ENCODE data around the gene HRAS. TPM values are rescaled to one million over a fixed set of nuclear protein-coding genes. Genes with fewer than 3 reads are reported as not detected.
A peak's percentile ranks its signal among the peaks of the same experiment; 100 is the strongest.

The HRAS gene
- total RNA-seq, 1 experiment from 2014 or later: 90.2 TPM

- ChIA-PET POLR2A (ENCODE audit: low non-redundant PET) (no interaction called here), CTCF (interaction anchor here (0.6 kb wide), 1 partner anchor 218 kb away, joined by 3 read pairs; no protein-coding TSS in a partner anchor)
- Histone ChIP-seq H3K4me1 (ENCODE audit: insufficient read depth, low read length, poor library complexity, severe bottlenecking) (no peaks in the 10 kb centered on the region), H3K27ac (ENCODE audit: low read depth, low read length, poor library complexity, severe bottlenecking) (peak overlapping the region; percentile 88), H3K4me3 (ENCODE audit: low read depth, low read length, poor library complexity, severe bottlenecking) (peak overlapping the region; percentile 64), H3K9me3 (ENCODE audit: low read depth, low read length, poor library complexity, severe bottlenecking) (no peaks in the 10 kb centered on the region), H3K36me3 (ENCODE audit: insufficient read depth, low read length, poor library complexity, severe bottlenecking) (no peaks in the 10 kb centered on the region), H3K27me3 (replicated peaks; ENCODE audit: insufficient read depth, low read depth, low read length, poor library complexity) (no peaks in the 10 kb centered on the region)
- no TSS peak for BruUV-seq (replicated peaks)
- intact Hi-C loops (cut with micrococcal nuclease; ENCODE audit: unreplicated experiment): no loop called here
- peak; percentile 96 for DNase-seq (ENCODE audit: low spot score)
- TF ChIP-seq CTCF (conservative IDR thresholded peaks at IDR 0.05; ENCODE audit: low read depth, low read length) (no peak), EZH2 (IDR thresholded peaks at IDR 0.05; ENCODE audit: borderline replicate concordance, low read depth, low read length, poor library complexity, severe bottlenecking) (no peak)
These were observed 33.2 kb upstream of the HRAS start for GRCh38 chr11:568306-569157.

- DNase-seq (ENCODE audit: low spot score): no peak
- Histone ChIP-seq H3K9me3 (ENCODE audit: low read depth, low read length, poor library complexity, severe bottlenecking) (no peaks in the 10 kb centered on the region), H3K4me3 (ENCODE audit: low read depth, low read length, poor library complexity, severe bottlenecking) (peak overlapping the region; percentile 64), H3K4me1 (ENCODE audit: insufficient read depth, low read length, poor library complexity, severe bottlenecking) (no peaks in the 10 kb centered on the region), H3K36me3 (ENCODE audit: insufficient read depth, low read length, poor library complexity, severe bottlenecking) (no peaks in the 10 kb centered on the region), H3K27me3 (replicated peaks; ENCODE audit: insufficient read depth, low read depth, low read length, poor library complexity) (no peaks in the 10 kb centered on the region), H3K27ac (ENCODE audit: low read depth, low read length, poor library complexity, severe bottlenecking) (peak overlapping the region; percentile 42)
- ChIA-PET POLR2A (ENCODE audit: low non-redundant PET) (no interaction called here), CTCF (no interaction called here)
- TF ChIP-seq CTCF (conservative IDR thresholded peaks at IDR 0.05; ENCODE audit: low read depth, low read length) (no peak), EZH2 (IDR thresholded peaks at IDR 0.05; ENCODE audit: borderline replicate concordance, low read depth, low read length, poor library complexity, severe bottlenecking) (no peak)
- BruUV-seq (replicated peaks): no TSS peak
- intact Hi-C loops (cut with micrococcal nuclease; ENCODE audit: unreplicated experiment): no loop called here
These were observed 32.4 kb upstream of the HRAS start for GRCh38 chr11:567629-568292.

DNA sequence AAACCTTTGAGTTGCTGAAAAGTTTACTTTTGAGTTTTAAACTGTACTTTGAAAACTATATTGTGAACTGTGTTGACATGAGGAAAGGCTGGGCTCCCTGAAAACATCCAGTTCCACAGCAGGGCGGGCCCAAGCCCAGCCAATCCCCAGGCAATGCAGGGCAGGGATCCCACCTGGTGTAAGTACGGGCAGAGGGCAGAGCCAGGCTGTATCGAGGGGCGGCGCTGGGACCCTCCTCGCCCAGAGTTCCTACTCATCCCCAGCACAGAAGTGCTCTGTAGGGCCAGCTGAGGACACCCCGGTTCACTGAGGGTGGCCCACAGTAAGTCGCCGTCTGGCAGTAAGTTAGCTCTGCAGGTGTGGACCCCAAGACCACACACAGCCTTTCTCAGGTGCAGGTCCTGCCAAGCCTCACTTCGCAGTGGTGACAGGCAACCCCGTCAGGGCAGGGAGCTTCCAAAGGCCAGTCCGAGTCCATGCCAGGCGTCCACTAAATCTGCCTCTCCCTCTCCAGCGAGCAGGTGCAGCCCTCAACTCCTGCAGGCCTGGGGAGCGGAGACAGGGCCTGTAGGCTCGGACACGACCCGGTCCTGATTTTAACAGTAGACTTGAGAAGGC, 31.7 kb upstream of the HRAS start:
- Histone ChIP-seq H3K27me3 (replicated peaks; ENCODE audit: insufficient read depth, low read depth, low read length, poor library complexity) (no peaks in the 10 kb centered on the region), H3K4me1 (ENCODE audit: insufficient read depth, low read length, poor library complexity, severe bottlenecking) (no peaks in the 10 kb centered on the region), H3K9me3 (ENCODE audit: low read depth, low read length, poor library complexity, severe bottlenecking) (no peaks in the 10 kb centered on the region), H3K4me3 (ENCODE audit: low read depth, low read length, poor library complexity, severe bottlenecking) (peak overlapping the region; percentile 64), H3K27ac (ENCODE audit: low read depth, low read length, poor library complexity, severe bottlenecking) (no peak overlapping the region), H3K36me3 (ENCODE audit: insufficient read depth, low read length, poor library complexity, severe bottlenecking) (no peaks in the 10 kb centered on the region)
- ChIA-PET POLR2A (ENCODE audit: low non-redundant PET) (no interaction called here), CTCF (no interaction called here)
- intact Hi-C loops (cut with micrococcal nuclease; ENCODE audit: unreplicated experiment): no loop called here
- TF ChIP-seq EZH2 (IDR thresholded peaks at IDR 0.05; ENCODE audit: borderline replicate concordance, low read depth, low read length, poor library complexity, severe bottlenecking): no peak
- TF ChIP-seq CTCF (conservative IDR thresholded peaks at IDR 0.05; ENCODE audit: low read depth, low read length): no peak
- no peak for DNase-seq (ENCODE audit: low spot score)
- no TSS peak for BruUV-seq (replicated peaks)

Measured in A673 (cell line).